IMR-90 (cell line): ENCODE results near the gene MAP4K1. TPM values are rescaled to one million over a fixed set of nuclear protein-coding genes. Genes with fewer than 3 reads are reported as not detected.

ENCODE experiments used
- ATAC-seq: fragments of 200-7000 bp; cut with Tn5 transposase; 2 replicates; pipeline ENCODE4 v1.9.1; 2020; ENCODE audit warnings: low read depth, mild to moderate bottlenecking, moderate library complexity
- BruUV-seq: library from RNA; stranded (reverse); fragments of 400-500 nt; replicated peaks from 2 replicates; lab custom pipeline; 2021; lab: Mats Ljungman, UMichigan
- CTCF ChIA-PET: fragments of 300-600 bp; formaldehyde crosslinking; extraction: SDS; loops from one replicate; lab custom pipeline; 2021; ENCODE audit warnings: antibody characterized with exemption; lab: Yijun Ruan, JAX
- POLR2A ChIA-PET: fragments of 300-600 bp; sonication (Branson Sonifier 250); formaldehyde crosslinking; loops from one replicate; lab custom pipeline; 2022; ENCODE audit warnings: antibody characterized with exemption; ENCODE audit not compliant: unreplicated experiment; lab: Charles Lee
- DNase-seq: peaks from one replicate; pipeline ENCODE4 v3.0.0; 2013
- H2AFZ ChIP-seq: replicated peaks from 2 replicates; pipeline ENCODE3; 2013; ENCODE audit warnings: low read length, mild to moderate bottlenecking; ENCODE audit not compliant: poor library complexity
- H2AK5ac ChIP-seq: 2 replicates; pipeline ENCODE4 v1.6.1; 2013; ENCODE audit warnings: low read depth, low read length, inconsistent platforms
- H2AK9ac ChIP-seq: replicated peaks from 2 replicates; pipeline ENCODE3; 2013; ENCODE audit warnings: mild to moderate bottlenecking, low read depth, low read length, moderate library complexity; ENCODE audit not compliant: poor library complexity
- H2BK120ac ChIP-seq: 2 replicates; pipeline ENCODE4 v1.6.1; 2013; ENCODE audit warnings: low read depth, low read length, inconsistent platforms
- H2BK15ac ChIP-seq: 3 replicates; pipeline ENCODE4 v1.6.1; 2013; ENCODE audit warnings: low read depth, low read length, inconsistent platforms
- H2BK20ac ChIP-seq: 2 replicates; pipeline ENCODE4 v1.6.1; 2013; ENCODE audit warnings: low read depth, mild to moderate bottlenecking, inconsistent platforms, low read length, moderate library complexity
- H2BK5ac ChIP-seq: 2 replicates; pipeline ENCODE4 v1.6.1; 2013; ENCODE audit warnings: mild to moderate bottlenecking, low read depth, low read length, inconsistent platforms; ENCODE audit not compliant: poor library complexity, severe bottlenecking
- H3K14ac ChIP-seq: replicated peaks from 2 replicates; pipeline ENCODE4 v1.6.1; 2013; ENCODE audit warnings: low read depth, low read length, inconsistent platforms
- H3K18ac ChIP-seq: 2 replicates; pipeline ENCODE4 v1.6.1; 2013; ENCODE audit warnings: low read depth, low read length, control low read depth
- H3K23ac ChIP-seq: 2 replicates; pipeline ENCODE4 v1.6.1; 2013; ENCODE audit warnings: low read depth, low read length, inconsistent platforms
- H3K27ac ChIP-seq: 2 replicates; pipeline ENCODE4 v1.5.1; 2013; ENCODE audit warnings: mild to moderate bottlenecking, control low read depth, low read length; ENCODE audit not compliant: insufficient read depth
- H3K27me3 ChIP-seq: 2 replicates; pipeline ENCODE4 v1.6.1; 2013; ENCODE audit warnings: low read length; ENCODE audit not compliant: control insufficient read depth, insufficient read depth
- H3K36me3 ChIP-seq: 2 replicates; pipeline ENCODE4 v1.6.1; 2013; ENCODE audit warnings: low read length, mixed read lengths; ENCODE audit not compliant: control insufficient read depth, insufficient read depth
- H3K4ac ChIP-seq: 2 replicates; pipeline ENCODE4 v1.6.1; 2013; ENCODE audit warnings: low read depth, low read length, inconsistent platforms
- H3K4me1 ChIP-seq: 2 replicates; pipeline ENCODE4 v1.6.1; 2013; ENCODE audit warnings: low read length, mixed read lengths; ENCODE audit not compliant: control insufficient read depth, insufficient read depth
- H3K4me2 ChIP-seq: 2 replicates; pipeline ENCODE4 v1.6.1; 2013; ENCODE audit warnings: low read depth, mild to moderate bottlenecking, control low read depth, low read length, moderate library complexity
- H3K4me3 ChIP-seq: 2 replicates; pipeline ENCODE4 v1.5.1; 2013; ENCODE audit warnings: low read depth, mild to moderate bottlenecking, control low read depth, low read length, moderate library complexity; ENCODE audit not compliant: insufficient read depth
- H3K56ac ChIP-seq: 2 replicates; pipeline ENCODE4 v1.6.1; 2013; ENCODE audit warnings: low read length, inconsistent platforms; ENCODE audit not compliant: insufficient read depth; ENCODE audit errors: extremely low read depth
- H3K79me1 ChIP-seq, 2 experiments: 2 replicates each; pipeline ENCODE4 v1.6.1; 2013; ENCODE audit warnings: low read length in 2 of 2, inconsistent platforms in 1 of 2, low read depth in 1 of 2
- H3K9ac ChIP-seq: 2 replicates; pipeline ENCODE4 v1.6.1; 2013; ENCODE audit warnings: low read depth, low read length, control low read depth
- H3K9me1 ChIP-seq: 2 replicates; pipeline ENCODE4 v1.6.1; 2013; ENCODE audit warnings: low read length, inconsistent platforms; ENCODE audit not compliant: insufficient read depth
- H3K9me3 ChIP-seq: 2 replicates; pipeline ENCODE4 v1.6.1; 2013; ENCODE audit warnings: low read length; ENCODE audit not compliant: control insufficient read depth, insufficient read depth
- H4K20me1 ChIP-seq: 2 replicates; pipeline ENCODE4 v1.6.1; 2013; ENCODE audit warnings: low read length, inconsistent platforms; ENCODE audit not compliant: insufficient read depth
- H4K5ac ChIP-seq: 2 replicates; pipeline ENCODE4 v1.6.1; 2013; ENCODE audit warnings: mild to moderate bottlenecking, low read depth, low read length, control low read depth
- H4K8ac ChIP-seq, 2 experiments: 2 replicates each; pipeline ENCODE4 v1.6.1; 2013; ENCODE audit warnings: low read depth in 2 of 2, low read length in 2 of 2, control low read depth in 1 of 2, inconsistent platforms in 1 of 2
- H4K91ac ChIP-seq: 2 replicates; pipeline ENCODE4 v1.6.1; 2013; ENCODE audit warnings: low read depth, low read length, inconsistent platforms; ENCODE audit not compliant: insufficient read depth
- BHLHE40 ChIP-seq: fragments of 150-350 bp; IDR thresholded peaks from 2 replicates; pipeline ENCODE4 v1.6.1; 2016; ENCODE audit warnings: mild to moderate bottlenecking, low read depth, low read length
- RAD21 ChIP-seq: IDR thresholded peaks from 2 replicates; pipeline ENCODE4 v1.6.1; 2012; ENCODE audit warnings: low read length, improper control_type of control experiment
- RCOR1 ChIP-seq: IDR thresholded peaks from 2 replicates; pipeline ENCODE4 v1.6.1; 2012; ENCODE audit warnings: mild to moderate bottlenecking, low read length, improper control_type of control experiment; ENCODE audit not compliant: insufficient replicate concordance
- whole genome bisulfite sequencing, 2 experiments: methylation state at CpG; one replicate each; pipeline versions ENCODE4 v1.1.5 to v1.1.7; 2013; ENCODE audit warnings: missing lambda C conversion rate in 2 of 2; ENCODE audit not compliant: insufficient read length in 1 of 2; ENCODE audit errors: extremely low coverage in 2 of 2; 5-methylcytosine and 5-hydroxymethylcytosine counted together
- dilution Hi-C: fragments of 300-500 bp; cut with HindIII; formaldehyde crosslinking; loops from one replicate; pipeline ENCODE4 v1.14.3; 2018; ENCODE audit warnings: low sequenced_read_pairs; ENCODE audit not compliant: unreplicated experiment
- in situ Hi-C: fragments of 300-500 bp; cut with MboI; formaldehyde crosslinking; loops from 3 replicates; pipeline ENCODE4 v1.14.3; 2019; ENCODE audit warnings: low sequenced_read_pairs, inconsistent platforms, mixed read lengths
- intact Hi-C: fragments of 100-400 bp; cut with micrococcal nuclease; formaldehyde crosslinking; loops from 2 replicates; pipeline ENCODE4 v1.10.0; 2022
- polyA plus RNA-seq, 3 experiments: library from polyadenylated mRNA; depleted of rRNA; stranded (reverse); fragments of >200 nt; gene quantifications; 2 replicates each; pipeline ENCODE4 v1.2.3, GENCODE V29; 2012; ENCODE audit warnings: low replicate concordance in 1 of 3
- total RNA-seq: library from RNA; depleted of rRNA; stranded (reverse); fragments of >200 nt; gene quantifications from 2 replicates; pipeline ENCODE4 v1.2.3, GENCODE V29; 2012
- TF ChIP-seq, protein P1 (sequence below): fragments of 150-350 bp; IDR thresholded peaks from 2 replicates; pipeline ENCODE4 v1.6.1; 2016; ENCODE audit warnings: low read depth, mild to moderate bottlenecking, low read length, moderate library complexity, borderline replicate concordance
- TF ChIP-seq, protein P2 (sequence below): fragments of 150-350 bp; IDR thresholded peaks from 2 replicates; pipeline ENCODE4 v1.6.1; 2017; ENCODE audit warnings: mild to moderate bottlenecking, antibody characterized with exemption, low read length, low read depth

Gene MAP4K1
- total and polyA plus RNA-seq, 2 of the 4 experiments (the other 2 are of a cell fraction): 0.22 TPM; not detected in 1

DNA sequence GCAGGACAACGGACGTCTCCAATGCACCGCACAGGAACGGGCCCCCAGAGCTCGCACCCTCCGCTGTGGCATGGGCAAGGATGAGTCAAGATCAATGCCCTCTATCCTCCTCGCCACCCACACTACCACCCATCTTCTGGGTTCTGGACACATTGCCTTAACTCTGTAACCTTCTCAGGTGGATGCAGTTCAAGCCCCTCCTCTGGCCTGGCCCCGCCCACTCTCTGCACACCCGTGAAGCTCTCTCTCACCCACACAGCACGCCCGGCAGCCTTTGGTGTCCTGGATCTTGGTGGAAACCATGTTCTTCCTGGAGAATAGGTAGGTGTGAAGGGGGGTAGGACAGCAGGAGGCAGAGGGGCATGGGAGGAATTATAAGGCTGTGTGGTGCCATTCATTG is 20.7 kb downstream of the MAP4K1 start:
- TF ChIP-seq, protein P1, sequence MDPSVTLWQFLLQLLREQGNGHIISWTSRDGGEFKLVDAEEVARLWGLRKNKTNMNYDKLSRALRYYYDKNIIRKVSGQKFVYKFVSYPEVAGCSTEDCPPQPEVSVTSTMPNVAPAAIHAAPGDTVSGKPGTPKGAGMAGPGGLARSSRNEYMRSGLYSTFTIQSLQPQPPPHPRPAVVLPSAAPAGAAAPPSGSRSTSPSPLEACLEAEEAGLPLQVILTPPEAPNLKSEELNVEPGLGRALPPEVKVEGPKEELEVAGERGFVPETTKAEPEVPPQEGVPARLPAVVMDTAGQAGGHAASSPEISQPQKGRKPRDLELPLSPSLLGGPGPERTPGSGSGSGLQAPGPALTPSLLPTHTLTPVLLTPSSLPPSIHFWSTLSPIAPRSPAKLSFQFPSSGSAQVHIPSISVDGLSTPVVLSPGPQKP: no peak
- TF ChIP-seq RAD21 (no peak), RCOR1 (no peak), BHLHE40 (no peak)
- TF ChIP-seq, protein P2, sequence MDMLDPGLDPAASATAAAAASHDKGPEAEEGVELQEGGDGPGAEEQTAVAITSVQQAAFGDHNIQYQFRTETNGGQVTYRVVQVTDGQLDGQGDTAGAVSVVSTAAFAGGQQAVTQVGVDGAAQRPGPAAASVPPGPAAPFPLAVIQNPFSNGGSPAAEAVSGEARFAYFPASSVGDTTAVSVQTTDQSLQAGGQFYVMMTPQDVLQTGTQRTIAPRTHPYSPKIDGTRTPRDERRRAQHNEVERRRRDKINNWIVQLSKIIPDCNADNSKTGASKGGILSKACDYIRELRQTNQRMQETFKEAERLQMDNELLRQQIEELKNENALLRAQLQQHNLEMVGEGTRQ: no peak
- Histone ChIP-seq H2BK15ac (no peak overlapping the region), H3K9ac (no peak overlapping the region), H3K9me3 (no peaks in the 10 kb centered on the region), H3K14ac (no peak overlapping the region), H3K79me1 (no peaks in the 10 kb centered on the region), H3K4ac (no peak overlapping the region), H4K20me1 (no peaks in the 10 kb centered on the region), H4K8ac (no peak overlapping the region), H2AK5ac (no peak overlapping the region), H3K23ac (no peak overlapping the region), H2BK120ac (no peak overlapping the region), H2BK5ac (no peak overlapping the region), H3K18ac (no peak overlapping the region), H3K4me1 (no peaks in the 10 kb centered on the region), H2AK9ac (no peak overlapping the region), H3K56ac (no peak overlapping the region), H2AFZ (no peak overlapping the region), H4K5ac (no peak overlapping the region), H3K9me1 (no peaks in the 10 kb centered on the region), H2BK20ac (no peak overlapping the region), H3K36me3 (no peaks in the 10 kb centered on the region), H3K4me3 (no peak overlapping the region), H3K4me2 (no peak overlapping the region), H3K27me3 (peaks cover 2% of the 10 kb centered on the region), H3K27ac (no peak overlapping the region), H4K91ac (no peak overlapping the region)
- in situ Hi-C loops (no loop called here), dilution Hi-C loops (no loop called here), intact Hi-C loops (no loop called here)
- BruUV-seq: no TSS peak
- CTCF ChIA-PET: no interaction called here
- POLR2A ChIA-PET: no interaction called here
- ATAC-seq (no peak), DNase-seq (no peak)
- WGBS, 2 experiments: no CpG with 5 or more reads among the region's 11 CpGs
